Heart left ventricle (tissue), 16 donors: ENCODE results near the gene ZSWIM4. TPM values are rescaled to one million over a fixed set of nuclear protein-coding genes. Genes with fewer than 3 reads are reported as not detected.

Experiments
- ATAC-seq, 4 donors: fragments of 200-7000 bp; cut with Tn5 transposase; one replicate each; pipeline ENCODE4 v1.9.1; 2020 to 2022; ENCODE audit warnings: moderate library complexity in 4 of 4, mild to moderate bottlenecking in 3 of 4, moderate number of reproducible peaks in 1 of 4
- DNase-seq, 5 donors: peaks; one replicate each; pipeline ENCODE4 v3.0.0-alpha.2; 2020
- H3K27ac ChIP-seq, 12 donors: fragments of 200-600 bp; sonication (generic) in 4 of 12; one replicate each; pipeline versions ENCODE4 v1.5.0 to v1.8.0; 2016 to 2022; ENCODE audit warnings: mild to moderate bottlenecking in 2 of 12
- H3K27me3 ChIP-seq, 9 donors: fragments of 200-600 bp; sonication (generic) in 2 of 9; one replicate each; pipeline versions ENCODE4 v1.5.1 to v1.8.0; 2016 to 2022; ENCODE audit warnings: mild to moderate bottlenecking in 3 of 9
- H3K36me3 ChIP-seq, 9 donors: fragments of 200-600 bp; sonication (generic) in 2 of 9; one replicate each; pipeline versions ENCODE4 v1.5.0 to v1.8.0; 2018 to 2022; ENCODE audit warnings: mild to moderate bottlenecking in 2 of 9
- H3K4me1 ChIP-seq, 12 donors: fragments of 200-600 bp; sonication (generic) in 4 of 12; one replicate each; pipeline versions ENCODE4 v1.5.0 to v1.8.0; 2016 to 2022; ENCODE audit warnings: mild to moderate bottlenecking in 3 of 12
- H3K4me3 ChIP-seq, 12 donors: fragments of 200-600 bp; sonication (generic) in 4 of 12; one replicate each; pipeline versions ENCODE4 v1.5.0 to v1.8.0; 2017 to 2022; ENCODE audit warnings: mild to moderate bottlenecking in 9 of 12, moderate library complexity in 4 of 12
- H3K9me3 ChIP-seq, 12 donors: fragments of 200-600 bp; sonication (generic) in 4 of 12; one replicate each; pipeline versions ENCODE4 v1.5.0 to v1.8.0; 2016 to 2022; ENCODE audit warnings: mild to moderate bottlenecking in 1 of 12
- POLR2A ChIP-seq, 2 donors: fragments of 450-650 bp; IDR thresholded peaks; one replicate each; pipeline ENCODE4 v1.6.1; 2017; ENCODE audit warnings: antibody characterized with exemption in 2 of 2, mild to moderate bottlenecking in 2 of 2, moderate library complexity in 2 of 2
- WGBS, 4 donors: extraction: QIAGEN DNeasy Blood & Tissue Kit in 2 of 4; methylation state at CpG; one replicate each; pipeline versions ENCODE4 v1.1.5 to v1.1.7; 2013 to 2018; 5-methylcytosine and 5-hydroxymethylcytosine counted together
- intact Hi-C, 10 donors: fragments of 100-400 bp; cut with DNase I; formaldehyde crosslinking; loops; one replicate each; pipeline versions ENCODE4 v1.11.1 to v1.14.2; 2022
- polyA plus RNA-seq, 2 donors: library from polyadenylated mRNA; stranded (reverse); fragments of 200-250 nt; gene quantifications; one replicate each; pipeline ENCODE4 v1.2.3, GENCODE V29; 2013
- total RNA-seq, 9 donors: library from RNA; depleted of rRNA in 2 of 9; stranded (reverse); fragments of >200 nt in 2 of 9; fragmentation: NEBNext Ultra II Directional in 3 of 9; extraction: Animal tissue kit (Norgen Biotek cat#: 25700) in 3 of 9; gene quantifications; one replicate each; pipeline versions ENCODE4 v1.1.0 to v1.2.4, GENCODE V29; 2016 to 2023
- TF ChIP-seq, protein P1 (sequence below), 12 donors: fragments of 200-600 bp; sonication (generic) in 4 of 12; IDR thresholded peaks; one replicate each; pipeline versions ENCODE4 v1.5.0 to v1.8.0; 2018 to 2022; ENCODE audit warnings: antibody characterized with exemption in 12 of 12, mild to moderate bottlenecking in 5 of 12
- donor health status: ischemic (EF 13 %, LVEDD 7.1; RV severe dilation, severe dysfunction).
- donor health status: healthy with polysubstance abuse.
- donor health status: DM: no; HTN: yes; CAD: no.
- donor health status: DM: no; HTN: no; CAD: no.
- donor health status: ischemic (EF 25% LVEDD 6.9; RV normal size, moderate dysfunction).
- donor health status: ischemic (EF 25% LVEDD 5.7; RV mildly dilated, moderate dysfunction).
- donor health status: healthy.
- donor health status: DM: yes; HTN: yes; CAD: no.
- donor health status: ischemic (EF 35%, LVEDD 5.7; RV mildly dilated, moderate dysfunction).
- donor health status: nonischemic (EF 11% LVEDD 7.7; RV severe dilation, severe dysfunction).
- donor health status: DM: yes; HTN: yes; CAD: no.
- donor health status: PGD.
- donor health status: ischemic (EF 29% LVEDD 5.4; RV normal size, mild dysfunction).
- donor health status: nonischemic (EF 23%, LVEDD 6.1; RV moderate dilation, normal function).

Gene ZSWIM4
- total and polyA plus RNA-seq, 11 donors, result 1.3 to 10.9 (median 3.3) TPM

GRCh38 chr19:13807421-13808021 is 12.3 kb downstream of the ZSWIM4 start:
- H3K27ac ChIP-seq, result no peak overlapping the region
- H3K27me3 ChIP-seq, result no peaks in the 10 kb centered on the region
- 97 to 99% (median 97%) methylated on average over 3 of the region's 3 CpGs for WGBS, 4 donors
- no peak for ATAC-seq
- TF ChIP-seq, protein P1, sequence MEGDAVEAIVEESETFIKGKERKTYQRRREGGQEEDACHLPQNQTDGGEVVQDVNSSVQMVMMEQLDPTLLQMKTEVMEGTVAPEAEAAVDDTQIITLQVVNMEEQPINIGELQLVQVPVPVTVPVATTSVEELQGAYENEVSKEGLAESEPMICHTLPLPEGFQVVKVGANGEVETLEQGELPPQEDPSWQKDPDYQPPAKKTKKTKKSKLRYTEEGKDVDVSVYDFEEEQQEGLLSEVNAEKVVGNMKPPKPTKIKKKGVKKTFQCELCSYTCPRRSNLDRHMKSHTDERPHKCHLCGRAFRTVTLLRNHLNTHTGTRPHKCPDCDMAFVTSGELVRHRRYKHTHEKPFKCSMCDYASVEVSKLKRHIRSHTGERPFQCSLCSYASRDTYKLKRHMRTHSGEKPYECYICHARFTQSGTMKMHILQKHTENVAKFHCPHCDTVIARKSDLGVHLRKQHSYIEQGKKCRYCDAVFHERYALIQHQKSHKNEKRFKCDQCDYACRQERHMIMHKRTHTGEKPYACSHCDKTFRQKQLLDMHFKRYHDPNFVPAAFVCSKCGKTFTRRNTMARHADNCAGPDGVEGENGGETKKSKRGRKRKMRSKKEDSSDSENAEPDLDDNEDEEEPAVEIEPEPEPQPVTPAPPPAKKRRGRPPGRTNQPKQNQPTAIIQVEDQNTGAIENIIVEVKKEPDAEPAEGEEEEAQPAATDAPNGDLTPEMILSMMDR (IDR thresholded peaks at IDR 0.05), result no peak
- TF ChIP-seq POLR2A (IDR thresholded peaks at IDR 0.05), result no peak
- no peak for DNase-seq
- peaks cover 0 to 3% (median 0%) of the 10 kb centered on the region in 12 donors for H3K4me1 ChIP-seq
- H3K4me3 ChIP-seq, result no peak overlapping the region
- intact Hi-C loops, result loop anchor here in 1 of 10 donors (5.0 kb wide), 1 partner anchor 55 kb away; no protein-coding TSS in a partner anchor
- H3K36me3 ChIP-seq, result peaks cover 0 to 44% (median 22%) of the 10 kb centered on the region in 9 donors
- no peaks in the 10 kb centered on the region for H3K9me3 ChIP-seq

- peaks cover 0 to 54% (median 27%) of the 10 kb centered on the region in 9 donors for H3K36me3 ChIP-seq
- TF ChIP-seq POLR2A (IDR thresholded peaks at IDR 0.05), result no peak
- TF ChIP-seq, protein P1 (IDR thresholded peaks at IDR 0.05), result no peak
- no peaks in the 10 kb centered on the region for H3K27me3 ChIP-seq
- no peak overlapping the region for H3K4me3 ChIP-seq
- no peak for DNase-seq
- 96 to 97% (median 96%) methylated on average over 20 to 34 of the region's 34 CpGs for WGBS, 4 donors
- no peaks in the 10 kb centered on the region for H3K9me3 ChIP-seq
- peaks cover 0 to 3% (median 0%) of the 10 kb centered on the region in 12 donors for H3K4me1 ChIP-seq
- peak in 1 of 4 donors; percentile 9 for ATAC-seq
- no peak overlapping the region for H3K27ac ChIP-seq
- intact Hi-C loops, result loop anchor here in 1 of 10 donors (5.0 kb wide), 1 partner anchor 53 kb away; no protein-coding TSS in a partner anchor
Measured at GRCh38 chr19:13808856-13809255, 13.6 kb downstream of the ZSWIM4 start.

GRCh38 chr19:13812544-13812943 is 17.3 kb downstream of the ZSWIM4 start:
- Histone ChIP-seq H3K4me3 (no peak overlapping the region), H3K4me1 (peaks cover 0 to 3% (median 0%) of the 10 kb centered on the region in 12 donors), H3K9me3 (no peaks in the 10 kb centered on the region), H3K36me3 (peaks cover 0 to 65% (median 32%) of the 10 kb centered on the region in 9 donors), H3K27ac (no peak overlapping the region), H3K27me3 (no peaks in the 10 kb centered on the region)
- no peak for DNase-seq
- TF ChIP-seq, protein P1 (IDR thresholded peaks at IDR 0.05), result no peak
- no peak for TF ChIP-seq POLR2A (IDR thresholded peaks at IDR 0.05)
- intact Hi-C loops, result no loop called here
- WGBS, 4 donors, result 92 to 96% (median 95%) methylated on average over 11 of the region's 11 CpGs
- ATAC-seq, result no peak

DNA sequence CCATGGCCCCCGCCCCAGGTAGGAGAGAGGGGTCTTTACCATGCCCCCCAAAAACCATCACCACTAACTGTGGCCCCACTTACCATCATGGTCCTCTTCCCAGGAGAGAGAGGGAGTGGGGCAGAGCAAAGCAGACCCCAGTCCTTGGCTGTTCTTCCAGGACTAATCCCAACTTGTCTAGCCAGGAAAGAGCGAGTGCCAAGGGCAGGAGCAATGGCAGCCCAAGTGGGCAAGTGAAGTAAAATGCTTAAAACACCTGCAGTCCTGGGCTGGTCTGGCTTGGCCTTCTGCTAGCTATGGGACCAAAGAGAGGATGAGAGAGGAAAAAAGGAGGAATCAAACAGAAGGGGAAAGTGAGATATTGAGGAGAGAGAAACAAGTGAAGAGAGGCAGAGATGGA is 17.9 kb downstream of the ZSWIM4 start:
- no peak for ATAC-seq
- WGBS, 4 donors, result 93 to 100% (median 99%) methylated on average over 2 of the region's 2 CpGs
- Histone ChIP-seq H3K27me3 (no peaks in the 10 kb centered on the region), H3K4me3 (no peak overlapping the region), H3K27ac (no peak overlapping the region), H3K4me1 (peaks cover 0 to 6% (median 0%) of the 10 kb centered on the region in 12 donors), H3K9me3 (no peaks in the 10 kb centered on the region), H3K36me3 (peaks cover 0 to 61% (median 32%) of the 10 kb centered on the region in 9 donors)
- DNase-seq, result no peak
- intact Hi-C loops, result no loop called here
- TF ChIP-seq POLR2A (IDR thresholded peaks at IDR 0.05), result no peak
- TF ChIP-seq, protein P1 (IDR thresholded peaks at IDR 0.05), result no peak
